ENCODE data around the gene CALR.
"Not testable (repeated sequence)": the region's sequence is repeated elsewhere in the genome, so short reads cannot be mapped to it uniquely, and the experiment has no call there.

CALR gene

GRCh38 chr19:12976109-12976508 lies 37.7 kb downstream of the CALR start:
- in situ Hi-C loops (cut with HindIII; ENCODE audit: low sequenced_read_pairs), result not testable (repeated sequence)

GRCh38 chr19:12979974-12980373 lies 41.6 kb downstream of the CALR start:
- in situ Hi-C loops (cut with HindIII; ENCODE audit: low sequenced_read_pairs), result no loop called here

- in situ Hi-C loops (cut with HindIII; ENCODE audit: low sequenced_read_pairs), result no loop called here
Measured at GRCh38 chr19:12982648-12983047, 44.2 kb downstream of the CALR start.

- in situ Hi-C loops (cut with HindIII; ENCODE audit: low sequenced_read_pairs), result no loop called here
Measured at GRCh38 chr19:12983091-12983490, 44.7 kb downstream of the CALR start.

- in situ Hi-C loops (cut with HindIII; ENCODE audit: low sequenced_read_pairs), result no loop called here
Measured at GRCh38 chr19:12983542-12984142, 45.2 kb downstream of the CALR start.

- in situ Hi-C loops (cut with HindIII; ENCODE audit: low sequenced_read_pairs), result no loop called here
Measured at GRCh38 chr19:12984143-12984627, 45.8 kb downstream of the CALR start.

- in situ Hi-C loops (cut with HindIII; ENCODE audit: low sequenced_read_pairs), result no loop called here
Measured at GRCh38 chr19:12984683-12985048, 46.3 kb downstream of the CALR start.

- in situ Hi-C loops (cut with HindIII; ENCODE audit: low sequenced_read_pairs), result no loop called here
Measured at GRCh38 chr19:12985049-12985776, 46.8 kb downstream of the CALR start.

GRCh38 chr19:12986726-12987125 lies 48.3 kb downstream of the CALR start:
- in situ Hi-C loops (cut with HindIII; ENCODE audit: low sequenced_read_pairs), result no loop called here

GRCh38 chr19:12987190-12987589 lies 48.8 kb downstream of the CALR start:
- in situ Hi-C loops (cut with HindIII; ENCODE audit: low sequenced_read_pairs), result no loop called here

GRCh38 chr19:12987781-12988180 lies 49.4 kb downstream of the CALR start:
- in situ Hi-C loops (cut with HindIII; ENCODE audit: low sequenced_read_pairs), result no loop called here

- in situ Hi-C loops (cut with HindIII; ENCODE audit: low sequenced_read_pairs), result no loop called here
Measured at GRCh38 chr19:12990431-12990830, 52.0 kb downstream of the CALR start.

- in situ Hi-C loops (cut with HindIII; ENCODE audit: low sequenced_read_pairs), result no loop called here
Measured at GRCh38 chr19:12990853-12991252, 52.4 kb downstream of the CALR start.

- in situ Hi-C loops (cut with HindIII; ENCODE audit: low sequenced_read_pairs), result no loop called here
Measured at GRCh38 chr19:12991296-12991695, 52.9 kb downstream of the CALR start.

GRCh38 chr19:12992729-12993128 lies 54.3 kb downstream of the CALR start:
- in situ Hi-C loops (cut with HindIII; ENCODE audit: low sequenced_read_pairs), result no loop called here

- in situ Hi-C loops (cut with HindIII; ENCODE audit: low sequenced_read_pairs), result no loop called here
Measured at GRCh38 chr19:12993562-12993961, 55.2 kb downstream of the CALR start.
